ENCODE results near the gene CD8B2. TPM values are rescaled to one million over a fixed set of nuclear protein-coding genes. Genes with fewer than 3 reads are reported as not detected.
"Not testable (repeated sequence)": the region's sequence is repeated elsewhere in the genome, so short reads cannot be mapped to it uniquely, and the experiment has no call there.

Gene CD8B2
- total RNA-seq, 1 donor from 2014 or later, result under 0.01 TPM

- Histone ChIP-seq H3K36me3 (ENCODE audit: control insufficient read depth in 3 of 3, insufficient read depth in 3 of 3, low read length in 3 of 3) (no peaks in the 10 kb centered on the region), H3K9me3 (ENCODE audit: control insufficient read depth in 3 of 3, low read length in 3 of 3) (no peaks in the 10 kb centered on the region), H3K9ac (ENCODE audit: low read depth in 1 of 3, low read length in 3 of 3) (no peak overlapping the region), H3K4me1 (ENCODE audit: control insufficient read depth in 3 of 3, insufficient read depth in 3 of 3, low read length in 3 of 3) (peaks cover 19 to 26% (median 24%) of the 10 kb centered on the region in 3 donors), H3K27ac (ENCODE audit: low read depth, low read length) (no peak overlapping the region), H3K27me3 (ENCODE audit: control insufficient read depth in 3 of 3, insufficient read depth in 3 of 3, low read length in 3 of 3) (no peaks in the 10 kb centered on the region), H3K4me3 (ENCODE audit: low read length in 3 of 3) (no peak overlapping the region)
These were observed 74.2 kb downstream of the CD8B2 start for GRCh38 chr2:106561356-106561755.

- Histone ChIP-seq H3K27me3 (ENCODE audit: control insufficient read depth in 3 of 3, insufficient read depth in 3 of 3, low read length in 3 of 3) (no peaks in the 10 kb centered on the region), H3K9ac (ENCODE audit: low read depth in 1 of 3, low read length in 3 of 3) (no peak overlapping the region), H3K27ac (ENCODE audit: low read depth, low read length) (no peak overlapping the region), H3K4me3 (ENCODE audit: low read length in 3 of 3) (no peak overlapping the region), H3K9me3 (ENCODE audit: control insufficient read depth in 3 of 3, low read length in 3 of 3) (no peaks in the 10 kb centered on the region), H3K4me1 (ENCODE audit: control insufficient read depth in 3 of 3, insufficient read depth in 3 of 3, low read length in 3 of 3) (peaks cover 19 to 26% (median 24%) of the 10 kb centered on the region in 3 donors), H3K36me3 (ENCODE audit: control insufficient read depth in 3 of 3, insufficient read depth in 3 of 3, low read length in 3 of 3) (no peaks in the 10 kb centered on the region)
These were observed 74.6 kb downstream of the CD8B2 start for GRCh38 chr2:106561803-106562202.

- no peak overlapping the region for H3K27ac ChIP-seq (ENCODE audit: low read depth, low read length)
- no peaks in the 10 kb centered on the region for H3K9me3 ChIP-seq (ENCODE audit: control insufficient read depth in 3 of 3, low read length in 3 of 3)
- H3K9ac ChIP-seq (ENCODE audit: low read depth in 1 of 3, low read length in 3 of 3), result no peak overlapping the region
- H3K36me3 ChIP-seq (ENCODE audit: control insufficient read depth in 3 of 3, insufficient read depth in 3 of 3, low read length in 3 of 3), result no peaks in the 10 kb centered on the region
- H3K27me3 ChIP-seq (ENCODE audit: control insufficient read depth in 3 of 3, insufficient read depth in 3 of 3, low read length in 3 of 3), result no peaks in the 10 kb centered on the region
- H3K4me3 ChIP-seq (ENCODE audit: low read length in 3 of 3), result no peak overlapping the region
- peaks cover 19 to 26% (median 24%) of the 10 kb centered on the region in 3 donors for H3K4me1 ChIP-seq (ENCODE audit: control insufficient read depth in 3 of 3, insufficient read depth in 3 of 3, low read length in 3 of 3)
These were observed 75.4 kb downstream of the CD8B2 start for GRCh38 chr2:106562268-106563186.

GRCh38 chr2:106563195-106563594 lies 76.0 kb downstream of the CD8B2 start:
- H3K4me1 ChIP-seq (ENCODE audit: control insufficient read depth in 3 of 3, insufficient read depth in 3 of 3, low read length in 3 of 3), result peaks cover 19 to 26% (median 24%) of the 10 kb centered on the region in 3 donors
- no peaks in the 10 kb centered on the region for H3K36me3 ChIP-seq (ENCODE audit: control insufficient read depth in 3 of 3, insufficient read depth in 3 of 3, low read length in 3 of 3)
- H3K9me3 ChIP-seq (ENCODE audit: control insufficient read depth in 3 of 3, low read length in 3 of 3), result no peaks in the 10 kb centered on the region
- H3K9ac ChIP-seq (ENCODE audit: low read depth in 1 of 3, low read length in 3 of 3), result no peak overlapping the region
- H3K27ac ChIP-seq (ENCODE audit: low read depth, low read length), result no peak overlapping the region
- no peaks in the 10 kb centered on the region for H3K27me3 ChIP-seq (ENCODE audit: control insufficient read depth in 3 of 3, insufficient read depth in 3 of 3, low read length in 3 of 3)
- H3K4me3 ChIP-seq (ENCODE audit: low read length in 3 of 3), result no peak overlapping the region

GRCh38 chr2:106565599-106565998 lies 78.4 kb downstream of the CD8B2 start:
- Histone ChIP-seq H3K27me3 (ENCODE audit: control insufficient read depth in 3 of 3, insufficient read depth in 3 of 3, low read length in 3 of 3) (no peaks in the 10 kb centered on the region), H3K4me3 (ENCODE audit: low read length in 3 of 3) (no peak overlapping the region), H3K27ac (ENCODE audit: low read depth, low read length) (no peak overlapping the region), H3K9ac (ENCODE audit: low read depth in 1 of 3, low read length in 3 of 3) (peak overlapping the region in 1 of 3 donors; percentile 10), H3K4me1 (ENCODE audit: control insufficient read depth in 3 of 3, insufficient read depth in 3 of 3, low read length in 3 of 3) (peaks cover 19 to 26% (median 23%) of the 10 kb centered on the region in 3 donors), H3K9me3 (ENCODE audit: control insufficient read depth in 3 of 3, low read length in 3 of 3) (no peaks in the 10 kb centered on the region), H3K36me3 (ENCODE audit: control insufficient read depth in 3 of 3, insufficient read depth in 3 of 3, low read length in 3 of 3) (no peaks in the 10 kb centered on the region)

- no peak overlapping the region for H3K9ac ChIP-seq (ENCODE audit: low read depth in 1 of 3, low read length in 3 of 3)
- no peaks in the 10 kb centered on the region for H3K27me3 ChIP-seq (ENCODE audit: control insufficient read depth in 3 of 3, insufficient read depth in 3 of 3, low read length in 3 of 3)
- H3K4me3 ChIP-seq (ENCODE audit: low read length in 3 of 3), result no peak overlapping the region
- H3K27ac ChIP-seq (ENCODE audit: low read depth, low read length), result no peak overlapping the region
- peaks cover 18 to 24% (median 19%) of the 10 kb centered on the region in 3 donors for H3K4me1 ChIP-seq (ENCODE audit: control insufficient read depth in 3 of 3, insufficient read depth in 3 of 3, low read length in 3 of 3)
- H3K9me3 ChIP-seq (ENCODE audit: control insufficient read depth in 3 of 3, low read length in 3 of 3), result no peaks in the 10 kb centered on the region
- no peaks in the 10 kb centered on the region for H3K36me3 ChIP-seq (ENCODE audit: control insufficient read depth in 3 of 3, insufficient read depth in 3 of 3, low read length in 3 of 3)
These were observed 78.9 kb downstream of the CD8B2 start for GRCh38 chr2:106566050-106566449.

GRCh38 chr2:106566484-106566883 lies 79.3 kb downstream of the CD8B2 start:
- H3K36me3 ChIP-seq (ENCODE audit: control insufficient read depth in 3 of 3, insufficient read depth in 3 of 3, low read length in 3 of 3); H3K4me3 ChIP-seq (ENCODE audit: low read length in 3 of 3); H3K27ac ChIP-seq (ENCODE audit: low read depth, low read length); H3K9me3 ChIP-seq (ENCODE audit: control insufficient read depth in 3 of 3, low read length in 3 of 3); H3K27me3 ChIP-seq (ENCODE audit: control insufficient read depth in 3 of 3, insufficient read depth in 3 of 3, low read length in 3 of 3); H3K9ac ChIP-seq (ENCODE audit: low read depth in 1 of 3, low read length in 3 of 3): not testable (repeated sequence)
- H3K4me1 ChIP-seq (ENCODE audit: control insufficient read depth in 3 of 3, insufficient read depth in 3 of 3, low read length in 3 of 3), result peaks cover 14 to 19% (median 16%) of the 10 kb centered on the region in 3 donors

- no peak overlapping the region for H3K9ac ChIP-seq (ENCODE audit: low read depth in 1 of 3, low read length in 3 of 3)
- no peak overlapping the region for H3K4me3 ChIP-seq (ENCODE audit: low read length in 3 of 3)
- no peak overlapping the region for H3K27ac ChIP-seq (ENCODE audit: low read depth, low read length)
- H3K36me3 ChIP-seq (ENCODE audit: control insufficient read depth in 3 of 3, insufficient read depth in 3 of 3, low read length in 3 of 3), result no peaks in the 10 kb centered on the region
- no peaks in the 10 kb centered on the region for H3K27me3 ChIP-seq (ENCODE audit: control insufficient read depth in 3 of 3, insufficient read depth in 3 of 3, low read length in 3 of 3)
- H3K4me1 ChIP-seq (ENCODE audit: control insufficient read depth in 3 of 3, insufficient read depth in 3 of 3, low read length in 3 of 3), result peaks cover 0 to 5% (median 5%) of the 10 kb centered on the region in 3 donors
- no peaks in the 10 kb centered on the region for H3K9me3 ChIP-seq (ENCODE audit: control insufficient read depth in 3 of 3, low read length in 3 of 3)
These were observed 83.2 kb downstream of the CD8B2 start for GRCh38 chr2:106570316-106570715.

Data from skeletal muscle tissue (tissue), 4 donors.